Activated T-helper 17 cell treated with anti-CD3 and anti-CD28 coated beads, Interleukin-2, amount 50 U/mL, for 72 hours (primary cell): ENCODE results near the gene CCNA2. TPM values are rescaled to one million over a fixed set of nuclear protein-coding genes. Genes with fewer than 3 reads are reported as not detected.

Experiments
- ATAC-seq: fragments of 150-1000 bp; cut with Tn5 transposase; replicated peaks from 2 replicates; pipeline ENCODE4 v1.10.0; 2021; ENCODE audit warnings: mild to moderate bottlenecking, moderate library complexity
- H3K27ac Mint-ChIP-seq: one replicate; pipeline ENCODE4 v1.8.0; 2022; ENCODE audit warnings: mixed read lengths
- H3K27me3 Mint-ChIP-seq: one replicate; pipeline ENCODE4 v1.8.0; 2022; ENCODE audit warnings: mixed read lengths
- H3K36me3 Mint-ChIP-seq: one replicate; pipeline ENCODE4 v1.8.0; 2022; ENCODE audit warnings: low read depth, mild to moderate bottlenecking, mixed read lengths
- H3K4me1 Mint-ChIP-seq: one replicate; pipeline ENCODE4 v1.8.0; 2022; ENCODE audit warnings: mixed read lengths
- H3K4me3 Mint-ChIP-seq: one replicate; pipeline ENCODE4 v1.8.0; 2022; ENCODE audit warnings: mild to moderate bottlenecking, mixed read lengths
- H3K9me3 Mint-ChIP-seq: one replicate; pipeline ENCODE4 v1.8.0; 2022; ENCODE audit warnings: mixed read lengths
- total RNA-seq, 2 donors: library from RNA; stranded (reverse); gene quantifications; one replicate each; pipeline ENCODE4 v1.2.3, GENCODE V29; 2022

CCNA2 gene
- total RNA-seq, 2 donors from 2014 or later: 59.5 to 86.2 TPM

GRCh38 chr4:121776610-121777401 lies 46.9 kb downstream of the CCNA2 start:
- Mint-ChIP-seq H3K36me3 (no peaks in the 10 kb centered on the region), H3K27me3 (peaks cover 17% of the 10 kb centered on the region), H3K4me3 (no peak overlapping the region), H3K9me3 (no peaks in the 10 kb centered on the region), H3K27ac (no peak overlapping the region), H3K4me1 (no peaks in the 10 kb centered on the region)
- ATAC-seq: no peak

- H3K27me3 Mint-ChIP-seq: peaks cover 27% of the 10 kb centered on the region
- no peaks in the 10 kb centered on the region for H3K9me3 Mint-ChIP-seq
- H3K36me3 Mint-ChIP-seq: no peaks in the 10 kb centered on the region
- H3K4me3 Mint-ChIP-seq: no peak overlapping the region
- no peak overlapping the region for H3K27ac Mint-ChIP-seq
- ATAC-seq: no peak
- no peaks in the 10 kb centered on the region for H3K4me1 Mint-ChIP-seq
These were observed 49.8 kb downstream of the CCNA2 start for GRCh38 chr4:121773883-121774282.

DNA sequence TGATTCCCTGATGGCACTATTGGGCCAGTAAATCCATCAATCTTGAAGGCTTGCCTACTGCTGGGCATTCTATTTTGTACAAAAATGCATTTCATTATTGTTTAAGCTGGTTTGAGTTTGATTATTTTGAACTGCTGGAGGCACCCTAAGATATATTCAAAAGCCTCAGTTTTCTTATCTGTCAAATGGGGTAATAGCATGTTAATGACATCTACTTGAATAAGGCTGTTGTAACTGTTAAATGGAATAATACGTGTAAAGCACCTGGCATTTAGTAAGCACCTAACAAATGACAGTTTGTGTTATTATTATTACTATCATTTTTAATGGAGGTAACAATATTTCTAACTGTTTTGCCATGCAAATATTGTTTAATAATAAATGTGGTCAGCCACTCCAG lies 51.8 kb downstream of the CCNA2 start:
- H3K9me3 Mint-ChIP-seq: no peaks in the 10 kb centered on the region
- H3K36me3 Mint-ChIP-seq: no peaks in the 10 kb centered on the region
- no peak overlapping the region for H3K27ac Mint-ChIP-seq
- no peak for ATAC-seq
- H3K27me3 Mint-ChIP-seq: peaks cover 29% of the 10 kb centered on the region
- H3K4me3 Mint-ChIP-seq: no peak overlapping the region
- H3K4me1 Mint-ChIP-seq: no peaks in the 10 kb centered on the region

DNA sequence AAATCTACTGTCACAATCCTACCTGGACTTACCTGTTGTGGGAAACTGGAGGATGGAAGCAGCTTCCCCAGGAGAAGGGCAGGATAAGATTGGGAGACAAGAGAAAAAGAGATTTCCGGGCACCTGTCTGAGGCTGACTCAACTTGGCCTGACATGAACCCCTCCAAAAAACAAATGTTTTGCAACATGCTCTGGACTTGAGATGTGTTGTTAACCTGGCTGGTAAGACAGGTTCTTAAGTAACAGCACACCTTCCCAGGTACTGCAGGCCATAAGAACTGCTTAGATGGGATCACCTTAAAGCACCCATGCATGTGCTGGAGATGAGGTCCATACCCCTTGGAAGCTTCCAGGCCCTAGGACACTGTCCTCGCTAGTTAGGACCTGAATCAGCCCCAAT lies 54.3 kb downstream of the CCNA2 start:
- no peaks in the 10 kb centered on the region for H3K9me3 Mint-ChIP-seq
- no peak overlapping the region for H3K4me3 Mint-ChIP-seq
- no peak for ATAC-seq
- H3K4me1 Mint-ChIP-seq: peaks cover 5% of the 10 kb centered on the region
- no peaks in the 10 kb centered on the region for H3K36me3 Mint-ChIP-seq
- H3K27ac Mint-ChIP-seq: no peak overlapping the region
- peaks cover 41% of the 10 kb centered on the region for H3K27me3 Mint-ChIP-seq

GRCh38 chr4:121767166-121767565 lies 56.5 kb downstream of the CCNA2 start:
- peaks cover 59% of the 10 kb centered on the region for H3K27me3 Mint-ChIP-seq

More at GRCh38 chr4:121767166-121767565, 56.5 kb downstream of the CCNA2 start:
- no peak overlapping the region for H3K4me3 Mint-ChIP-seq
- peaks cover 5% of the 10 kb centered on the region for H3K4me1 Mint-ChIP-seq
- H3K36me3 Mint-ChIP-seq: no peaks in the 10 kb centered on the region
- no peaks in the 10 kb centered on the region for H3K9me3 Mint-ChIP-seq
- no peak for ATAC-seq
- H3K27ac Mint-ChIP-seq: no peak overlapping the region

Other genes starting within 250 kb of the CCNA2 start
- 100 to 1,000 TPM; 106 to 142 TPM for gene ANXA5, start 126.9 kb downstream of the CCNA2 start, total RNA-seq
- under 1 TPM in 1 of 2 donors, not detected in 1; 0.15 TPM for gene SMIM43, start 58.7 kb downstream of the CCNA2 start, total RNA-seq
- 10 to 100 TPM; 52.1 to 65.9 TPM for gene EXOSC9, start 22.6 kb downstream of the CCNA2 start, total RNA-seq
- gene BBS7, start 46.6 kb upstream of the CCNA2 start, total RNA-seq: 10 to 100 TPM; 12.1 to 17.8 TPM
- gene TRPC3, start 128.2 kb upstream of the CCNA2 start, total RNA-seq: under 1 TPM; 0.53 to 0.95 TPM